H9 (cell line): ENCODE measurements around the gene BIRC7. TPM values are rescaled to one million over a fixed set of nuclear protein-coding genes. Genes with fewer than 3 reads are reported as not detected.

Source experiments
- DNase-seq: peaks from one replicate; pipeline ENCODE4 v3.0.0-alpha.2; 2017
- H2AFZ ChIP-seq: one replicate; pipeline ENCODE4 v1.6.1; 2013; ENCODE audit warnings: mild to moderate bottlenecking, low read length, control low read depth, moderate library complexity
- H2AK5ac ChIP-seq: 2 replicates; pipeline ENCODE4 v1.6.1; 2013; ENCODE audit warnings: low read length, control low read depth, mixed read lengths; ENCODE audit not compliant: insufficient read length
- H2BK120ac ChIP-seq: one replicate; pipeline ENCODE4 v1.6.1; 2013; ENCODE audit warnings: low read depth, mild to moderate bottlenecking, low read length, control low read depth, inconsistent platforms; ENCODE audit not compliant: poor library complexity, severe bottlenecking
- H2BK12ac ChIP-seq: 2 replicates; pipeline ENCODE4 v1.6.1; 2013; ENCODE audit warnings: low read length, control low read depth, mixed read lengths, low read depth; ENCODE audit not compliant: insufficient read length
- H2BK15ac ChIP-seq: 2 replicates; pipeline ENCODE4 v1.6.1; 2013; ENCODE audit warnings: low read depth, low read length, control low read depth
- H2BK20ac ChIP-seq: one replicate; pipeline ENCODE4 v1.6.1; 2013; ENCODE audit warnings: low read depth, mild to moderate bottlenecking, low read length, control low read depth, inconsistent platforms; ENCODE audit not compliant: poor library complexity, severe bottlenecking
- H2BK5ac ChIP-seq: 2 replicates; pipeline ENCODE4 v1.6.1; 2013; ENCODE audit warnings: low read length, control low read depth, mixed read lengths; ENCODE audit not compliant: insufficient read length
- H3K14ac ChIP-seq: 2 replicates; pipeline ENCODE4 v1.6.1; 2013; ENCODE audit warnings: low read length, control low read depth; ENCODE audit not compliant: insufficient read depth
- H3K18ac ChIP-seq: 2 replicates; pipeline ENCODE4 v1.6.1; 2013; ENCODE audit warnings: low read depth, mild to moderate bottlenecking, mixed read lengths, low read length, control low read depth; ENCODE audit not compliant: insufficient read length
- H3K23ac ChIP-seq: 2 replicates; pipeline ENCODE4 v1.6.1; 2013; ENCODE audit warnings: low read length, control low read depth, mixed read lengths, low read depth; ENCODE audit not compliant: insufficient read length
- H3K23me2 ChIP-seq: 2 replicates; pipeline ENCODE4 v1.6.1; 2013; ENCODE audit warnings: low read depth, mild to moderate bottlenecking, mixed read lengths, low read length, control low read depth; ENCODE audit not compliant: insufficient read length, poor library complexity, severe bottlenecking
- H3K27ac ChIP-seq: 2 replicates; pipeline ENCODE4 v1.5.1; 2013; ENCODE audit warnings: low read length, control low read depth, mixed read lengths, low read depth; ENCODE audit not compliant: insufficient read length
- H3K27me3 ChIP-seq: 2 replicates; pipeline ENCODE4 v1.6.1; 2013; ENCODE audit warnings: low read length, control low read depth, inconsistent platforms; ENCODE audit not compliant: insufficient read depth
- H3K4ac ChIP-seq: 2 replicates; pipeline ENCODE4 v1.6.1; 2013; ENCODE audit warnings: low read depth, mild to moderate bottlenecking, control low read depth, inconsistent platforms, low read length, moderate library complexity
- H3K4me1 ChIP-seq: 2 replicates; pipeline ENCODE4 v1.6.1; 2013; ENCODE audit warnings: low read length, control low read depth, inconsistent platforms; ENCODE audit not compliant: insufficient read depth
- H3K4me2 ChIP-seq: 2 replicates; pipeline ENCODE4 v1.6.1; 2013; ENCODE audit warnings: low read length, control low read depth, mixed read lengths; ENCODE audit not compliant: insufficient read length, insufficient read depth
- H3K56ac ChIP-seq: 2 replicates; pipeline ENCODE4 v1.6.1; 2013; ENCODE audit warnings: low read depth, mild to moderate bottlenecking, mixed read lengths, low read length, control low read depth; ENCODE audit not compliant: insufficient read length
- H3K79me1 ChIP-seq: 2 replicates; pipeline ENCODE4 v1.6.1; 2013; ENCODE audit warnings: low read depth, mild to moderate bottlenecking, moderate library complexity, low read length, control low read depth, inconsistent platforms; ENCODE audit not compliant: insufficient read depth, poor library complexity, severe bottlenecking
- H3K79me2 ChIP-seq: 2 replicates; pipeline ENCODE4 v1.6.1; 2013; ENCODE audit warnings: low read length, control low read depth, inconsistent platforms; ENCODE audit not compliant: insufficient read depth
- H3K9ac ChIP-seq: 2 replicates; pipeline ENCODE4 v1.6.1; 2013; ENCODE audit warnings: low read length, control low read depth, mixed read lengths; ENCODE audit not compliant: insufficient read length; ENCODE audit errors: extremely low read depth
- H3K9me3 ChIP-seq: one replicate; pipeline ENCODE4 v1.6.1; 2013; ENCODE audit warnings: low read depth, low read length, inconsistent platforms; ENCODE audit not compliant: control insufficient read depth
- H3T11ph ChIP-seq: one replicate; pipeline ENCODE4 v1.6.1; 2013; ENCODE audit warnings: mild to moderate bottlenecking, low read length, control low read depth, inconsistent platforms
- H4K20me1 ChIP-seq: one replicate; pipeline ENCODE4 v1.6.1; 2013; ENCODE audit not compliant: control insufficient read depth, insufficient read length, insufficient read depth
- H4K5ac ChIP-seq: 2 replicates; pipeline ENCODE4 v1.6.1; 2013; ENCODE audit warnings: low read depth, mild to moderate bottlenecking, mixed read lengths, low read length, control low read depth; ENCODE audit not compliant: insufficient read length
- H4K8ac ChIP-seq: replicated peaks from 2 replicates; pipeline ENCODE4 v1.6.1; 2013; ENCODE audit warnings: low read length, control low read depth, mixed read lengths, low read depth; ENCODE audit not compliant: insufficient read length
- H4K91ac ChIP-seq: 2 replicates; pipeline ENCODE4 v1.6.1; 2013; ENCODE audit warnings: low read depth, mild to moderate bottlenecking, moderate library complexity, mixed read lengths, low read length, control low read depth; ENCODE audit not compliant: insufficient read length
- H3K27ac Mint-ChIP-seq, 3 experiments: 2 replicates in 2 of 3; 3 replicates in 1 of 3; pipeline ENCODE4 v1.8.0; 2020 to 2021; ENCODE audit warnings: mixed read lengths in 3 of 3, mild to moderate bottlenecking in 1 of 3, moderate library complexity in 1 of 3
- H3K27me3 Mint-ChIP-seq: 2 replicates; pipeline ENCODE4 v1.8.0; 2021; ENCODE audit warnings: low read depth, mild to moderate bottlenecking, moderate library complexity, mixed read lengths
- H3K36me3 Mint-ChIP-seq, 3 experiments: 2 replicates in 2 of 3; 3 replicates in 1 of 3; pipeline ENCODE4 v1.8.0; 2020 to 2021; ENCODE audit warnings: low read depth in 3 of 3, mixed read lengths in 3 of 3; ENCODE audit not compliant: insufficient read depth in 1 of 3
- H3K4me1 Mint-ChIP-seq, 2 experiments: 2 replicates each; pipeline ENCODE4 v1.8.0; 2020; ENCODE audit warnings: mixed read lengths in 2 of 2
- H3K4me3 Mint-ChIP-seq, 2 experiments: 2 replicates in 1 of 2; 3 replicates in 1 of 2; pipeline ENCODE4 v1.8.0; 2020 to 2021; ENCODE audit warnings: mild to moderate bottlenecking in 2 of 2, mixed read lengths in 2 of 2, moderate library complexity in 1 of 2
- H3K9me3 Mint-ChIP-seq, 2 experiments: 2 replicates in 1 of 2; 3 replicates in 1 of 2; pipeline ENCODE4 v1.8.0; 2020; ENCODE audit warnings: mild to moderate bottlenecking in 2 of 2, mixed read lengths in 2 of 2, moderate library complexity in 1 of 2
- CTCF ChIP-seq: fragments of 200-600 bp; sonication (generic); conservative IDR thresholded peaks from 3 replicates; pipeline ENCODE4 v1.8.0; 2021; ENCODE audit warnings: antibody characterized with exemption, mild to moderate bottlenecking
- WGBS: extraction: QIAGEN DNeasy Blood & Tissue Kit; methylation state at CpG from one replicate; pipeline ENCODE4 v1.1.7; 2013; ENCODE audit warnings: missing lambda C conversion rate, low lambda C conversion rate, mixed read lengths; ENCODE audit not compliant: insufficient read length; ENCODE audit errors: extremely low coverage; 5-methylcytosine and 5-hydroxymethylcytosine counted together
- total RNA-seq: library from RNA; stranded (reverse); gene quantifications from 2 replicates; pipeline ENCODE4 v1.2.1, GENCODE V29; 2021

BIRC7 gene
- total RNA-seq, 1 experiment from 2014 or later: not detected

GRCh38 chr20:63236116-63236837, 572 bp downstream of the BIRC7 start:
- no peaks in the 10 kb centered on the region for H3K9me3 ChIP-seq
- no peak overlapping the region for H3K14ac ChIP-seq
- no peak overlapping the region for H3T11ph ChIP-seq
- Mint-ChIP-seq H3K36me3 (no peaks in the 10 kb centered on the region), H3K27me3 (peaks cover 13% of the 10 kb centered on the region), H3K4me3 (no peak overlapping the region), H3K4me1 (peaks cover 14 to 27% of the 10 kb centered on the region in 2 experiments), H3K27ac (no peak overlapping the region; a peak in 1 of 7 replicates), H3K9me3 (no peaks in the 10 kb centered on the region; a peak in 1 of 5 replicates)
- no peak overlapping the region for H4K8ac ChIP-seq
- H3K4ac ChIP-seq: no peak overlapping the region
- H4K91ac ChIP-seq: no peak overlapping the region
- H2BK120ac ChIP-seq: no peak overlapping the region
- H2BK5ac ChIP-seq: no peak overlapping the region
- no peak overlapping the region for H2BK15ac ChIP-seq
- no peak overlapping the region for H2BK20ac ChIP-seq
- no peak overlapping the region for H3K18ac ChIP-seq
- H4K20me1 ChIP-seq: no peaks in the 10 kb centered on the region
- no peaks in the 10 kb centered on the region for H3K27me3 ChIP-seq
- no peak for TF ChIP-seq CTCF
- DNase-seq: no peak
- H3K79me2 ChIP-seq: no peaks in the 10 kb centered on the region
- no peaks in the 10 kb centered on the region for H3K23me2 ChIP-seq
- no peak overlapping the region for H3K9ac ChIP-seq
- H2BK12ac ChIP-seq: no peak overlapping the region
- H2AFZ ChIP-seq: no peak overlapping the region
- H3K79me1 ChIP-seq: no peaks in the 10 kb centered on the region
- H3K56ac ChIP-seq: no peak overlapping the region
- H3K4me2 ChIP-seq: no peak overlapping the region
- no peak overlapping the region for H4K5ac ChIP-seq
- H3K23ac ChIP-seq: no peak overlapping the region
- H3K27ac ChIP-seq: no peak overlapping the region
- no CpG with 5 or more reads among the region's 26 CpGs for WGBS
- peaks cover 2% of the 10 kb centered on the region; the same call in 1 of the 2 replicates for H3K4me1 ChIP-seq
- H2AK5ac ChIP-seq: no peak overlapping the region
